ENCODE results near the gene FEZF1.

FEZF1 gene

DNA sequence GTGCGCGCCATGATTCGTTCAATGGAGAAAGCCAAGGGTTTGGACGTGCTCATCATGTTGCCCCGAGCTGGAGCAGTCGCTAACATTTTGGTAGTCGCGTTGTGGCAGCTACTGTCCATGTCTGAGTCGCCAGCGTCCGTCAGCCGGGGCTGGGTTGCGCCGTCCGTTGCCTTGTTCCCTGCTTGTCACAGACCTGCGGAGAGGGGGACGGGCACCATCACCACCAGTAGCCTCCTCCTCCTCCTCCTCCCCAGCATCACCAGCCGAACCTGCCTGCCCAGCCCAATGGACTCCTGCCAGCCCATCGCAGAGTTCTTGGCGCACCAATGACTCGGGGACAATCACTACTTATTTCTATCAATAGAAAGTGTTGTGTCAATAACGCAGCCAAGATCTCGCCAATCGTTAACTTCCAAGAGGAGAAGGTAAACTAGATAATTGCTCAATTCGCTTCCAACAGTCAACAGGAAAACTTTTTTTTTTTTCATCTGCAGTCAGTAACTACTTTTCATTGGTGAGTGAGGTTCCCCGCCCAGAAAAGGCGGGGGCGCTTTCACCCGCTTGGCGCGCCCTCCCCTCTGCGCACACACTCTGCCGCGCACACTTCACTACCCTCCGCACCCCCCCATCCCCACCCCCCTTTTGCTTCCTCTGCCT is at the start of gene FEZF1:
TSS of gene FEZF1 (minus strand) at position 432 of the 657 bp plus-strand sequence. CDS start at position 119, 313 bp downstream.
- DNase-seq: no peak

DNA sequence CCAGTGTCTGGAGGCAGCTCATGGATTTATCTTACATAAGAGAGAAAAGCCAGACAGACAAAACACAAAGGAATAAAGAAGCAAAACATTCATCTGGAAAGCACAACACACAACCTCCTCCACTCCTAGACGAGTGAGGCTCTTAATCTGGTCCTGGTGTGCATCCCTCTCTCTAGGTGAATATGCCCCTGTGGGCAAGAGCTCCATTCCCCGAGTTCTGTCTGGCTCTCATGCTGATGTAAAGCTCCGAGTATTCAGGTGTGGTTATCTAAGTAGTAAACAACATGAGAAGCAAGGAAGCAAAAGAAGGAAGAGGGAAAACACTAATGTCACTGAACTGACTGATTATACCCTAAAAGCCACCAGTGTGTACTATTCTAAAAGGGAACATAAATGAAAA is 47.9 kb upstream of the FEZF1 start:
- no peak for DNase-seq

DNA sequence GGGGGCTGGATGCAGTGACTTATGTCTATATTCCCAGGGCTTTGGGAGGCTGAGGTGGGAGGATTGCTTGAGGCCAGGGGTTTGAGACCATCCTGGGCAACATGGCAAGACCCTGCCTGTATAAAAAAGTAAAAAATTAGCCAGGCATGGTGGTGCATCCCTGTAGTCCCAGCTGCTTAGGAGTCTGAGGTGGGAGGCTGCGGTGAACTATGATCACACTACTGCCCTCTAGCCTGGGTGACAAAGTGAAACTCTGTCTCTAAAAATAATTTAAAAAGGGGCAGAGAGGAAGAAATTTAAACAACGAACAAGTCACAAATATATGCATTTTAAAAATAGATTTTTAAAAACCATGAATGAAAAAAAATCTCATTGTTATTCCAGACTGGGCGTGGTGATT is 46.2 kb upstream of the FEZF1 start:
- no peak for DNase-seq

DNA sequence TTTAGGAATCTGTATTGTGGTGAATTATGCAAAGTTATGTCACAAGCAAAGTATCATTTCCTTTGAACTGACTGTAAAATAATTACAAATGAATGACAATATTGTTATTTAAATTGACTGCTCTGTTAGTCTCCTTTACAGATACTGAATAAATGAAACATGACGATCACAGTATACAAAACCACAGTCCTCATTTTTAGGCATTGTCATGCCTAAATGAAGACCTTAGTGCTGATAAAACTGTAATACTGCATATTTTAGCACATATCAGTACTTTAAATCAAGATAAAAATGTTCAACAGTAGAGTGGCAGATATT is 39.7 kb upstream of the FEZF1 start:
- DNase-seq: no peak

DNA sequence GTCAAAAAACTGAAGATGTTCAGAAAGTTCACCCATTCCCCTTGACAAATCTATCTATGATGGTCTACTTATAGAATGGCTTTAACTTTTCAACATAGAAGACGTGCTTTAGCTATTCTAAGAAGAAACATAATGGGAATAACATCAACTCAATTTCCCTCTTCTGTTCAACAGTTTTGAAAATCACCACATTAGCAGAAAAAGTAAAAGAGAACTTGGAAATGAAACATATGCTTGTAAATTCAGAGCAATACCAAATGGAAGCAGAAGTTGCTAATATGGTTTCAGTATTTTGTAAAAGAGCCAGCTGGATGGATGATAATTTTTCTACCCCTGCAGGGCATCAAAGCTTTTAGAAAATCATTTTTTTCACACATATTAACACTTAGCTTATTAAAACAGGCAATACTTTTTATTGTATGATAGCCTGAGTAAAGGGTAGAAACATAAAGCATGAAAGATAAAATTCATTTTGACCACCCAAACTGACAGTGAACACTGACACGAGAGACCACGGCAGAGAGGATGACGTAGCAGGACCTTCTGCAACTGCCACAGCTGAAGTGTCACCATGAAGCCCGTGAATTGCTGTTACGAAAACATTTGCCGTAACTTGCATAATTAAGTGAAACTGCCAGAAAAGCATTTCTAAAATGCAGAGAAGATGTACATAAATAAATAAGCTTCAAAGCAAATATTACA is 39.2 kb upstream of the FEZF1 start:
- DNase-seq: no peak

DNA sequence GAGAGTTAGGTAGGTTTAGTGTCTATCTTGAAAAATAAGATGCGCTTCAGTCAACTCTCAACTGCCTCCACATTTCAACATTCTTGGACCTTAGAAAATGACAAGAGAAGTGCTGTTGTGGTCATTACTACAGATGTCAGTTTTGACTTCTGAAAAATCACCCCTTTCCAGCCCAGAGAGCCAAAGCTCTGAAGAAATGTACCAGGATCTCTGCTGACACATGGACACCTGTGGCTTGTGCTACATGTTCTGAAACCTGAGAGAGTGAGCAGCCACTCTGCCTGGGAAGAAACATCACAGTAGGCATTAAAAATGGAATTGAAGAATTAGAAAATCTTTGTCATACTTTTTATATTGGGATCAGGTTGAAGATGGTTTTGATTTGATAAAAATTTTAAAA is 35.9 kb upstream of the FEZF1 start:
- DNase-seq: no peak

DNA sequence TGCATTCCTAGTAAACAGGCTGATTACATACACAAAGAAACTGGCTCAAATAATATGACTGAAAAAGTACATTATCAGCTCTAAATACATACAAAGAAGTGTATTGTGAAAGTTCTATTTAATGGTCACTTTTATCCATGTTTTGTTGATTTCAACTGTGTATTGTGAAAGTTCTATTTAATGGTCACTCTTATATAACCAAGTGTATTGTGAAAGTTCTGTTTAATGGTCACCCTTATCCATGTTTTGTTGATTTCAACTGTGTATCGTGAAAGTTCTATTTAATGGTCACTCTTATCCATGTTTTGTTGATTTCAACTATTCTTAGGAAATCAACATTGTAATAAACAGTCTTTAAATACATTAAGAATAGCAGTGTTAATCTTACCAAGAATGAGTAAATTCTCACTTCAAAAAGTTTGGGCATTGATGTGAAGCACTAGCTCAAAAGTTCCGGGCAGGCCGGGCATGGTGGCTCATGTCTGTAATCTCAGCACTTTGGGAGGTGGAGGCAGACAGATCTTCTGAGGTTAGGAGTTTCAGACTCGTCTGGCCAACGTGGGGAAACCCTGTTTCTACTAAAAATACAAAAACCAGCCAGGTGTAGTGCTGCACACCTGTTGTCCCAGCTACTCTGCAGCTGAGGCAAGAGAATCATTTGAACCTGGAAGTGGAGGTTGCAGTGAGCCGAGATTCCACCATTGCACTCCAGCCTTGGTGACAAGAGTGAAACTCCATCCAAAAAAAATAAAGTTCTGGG is 34.8 kb upstream of the FEZF1 start:
- DNase-seq: no peak

DNA sequence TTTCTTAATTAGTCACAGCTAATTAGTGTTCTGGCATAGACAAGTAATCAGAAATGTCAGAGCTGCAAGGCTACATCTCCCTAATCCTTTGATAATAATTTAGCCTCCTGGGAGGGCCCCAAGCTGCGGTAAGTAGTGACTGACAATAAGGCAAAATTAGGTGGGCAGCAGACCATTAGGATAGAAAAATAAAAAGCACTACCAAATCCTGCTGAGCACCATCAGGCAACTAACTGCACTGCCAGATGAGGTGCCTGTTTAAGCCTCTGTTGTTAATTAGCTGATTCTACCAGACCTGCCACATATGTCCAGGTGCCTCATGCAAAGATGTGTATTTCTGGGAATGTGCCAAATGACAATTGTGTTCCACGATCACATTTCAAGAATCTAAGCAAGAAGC is 32.5 kb upstream of the FEZF1 start:
- no peak for DNase-seq

DNA sequence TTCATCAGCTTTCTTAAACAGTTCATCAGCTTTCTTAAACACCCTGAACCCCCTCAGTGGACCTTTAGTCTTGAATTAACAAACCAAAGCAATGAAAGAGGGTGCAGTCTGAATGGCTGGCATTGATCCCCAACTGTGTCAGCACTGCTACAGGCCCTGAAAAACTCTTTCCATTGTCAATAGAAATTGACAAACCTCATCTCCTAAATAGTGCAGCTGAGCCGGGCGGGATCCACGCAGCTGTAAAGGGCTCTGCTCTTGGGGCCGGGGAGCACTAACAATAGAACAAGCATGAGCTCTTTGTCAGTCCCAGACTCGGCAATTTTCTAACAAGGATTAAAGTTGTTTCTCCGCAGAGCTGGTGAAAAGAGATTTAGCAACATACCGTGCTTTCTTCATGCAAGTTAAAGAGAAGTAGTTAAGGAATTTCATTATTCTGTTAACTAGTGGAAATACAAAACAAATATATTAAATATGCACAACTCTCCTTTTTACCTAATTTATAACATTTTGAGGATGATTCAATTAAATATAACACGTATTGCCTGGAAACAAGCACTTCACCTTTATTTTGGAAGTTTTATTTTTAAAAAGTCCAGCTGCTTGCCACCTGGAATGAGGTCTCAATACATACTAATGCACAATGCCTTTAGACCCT is 24.7 kb upstream of the FEZF1 start:
- no peak for DNase-seq

DNA sequence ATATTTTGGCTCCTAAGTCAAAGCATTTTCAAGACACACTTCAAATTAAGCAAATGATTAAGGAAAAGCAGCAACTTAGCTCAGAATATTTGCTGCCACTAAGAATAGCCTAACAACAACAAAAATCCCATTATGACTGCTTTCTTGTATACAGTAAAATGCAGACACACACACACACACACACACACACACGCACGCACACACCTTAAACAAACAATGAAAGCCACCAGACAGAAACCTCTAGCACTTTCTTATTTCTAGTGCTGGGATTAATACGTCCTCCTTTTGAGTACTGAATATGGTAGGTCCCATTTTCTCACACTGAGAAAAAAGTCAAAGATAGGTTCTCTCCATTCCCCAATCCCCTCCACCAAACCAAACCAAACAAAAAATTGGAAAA is 23.4 kb upstream of the FEZF1 start:
- no peak for DNase-seq

DNA sequence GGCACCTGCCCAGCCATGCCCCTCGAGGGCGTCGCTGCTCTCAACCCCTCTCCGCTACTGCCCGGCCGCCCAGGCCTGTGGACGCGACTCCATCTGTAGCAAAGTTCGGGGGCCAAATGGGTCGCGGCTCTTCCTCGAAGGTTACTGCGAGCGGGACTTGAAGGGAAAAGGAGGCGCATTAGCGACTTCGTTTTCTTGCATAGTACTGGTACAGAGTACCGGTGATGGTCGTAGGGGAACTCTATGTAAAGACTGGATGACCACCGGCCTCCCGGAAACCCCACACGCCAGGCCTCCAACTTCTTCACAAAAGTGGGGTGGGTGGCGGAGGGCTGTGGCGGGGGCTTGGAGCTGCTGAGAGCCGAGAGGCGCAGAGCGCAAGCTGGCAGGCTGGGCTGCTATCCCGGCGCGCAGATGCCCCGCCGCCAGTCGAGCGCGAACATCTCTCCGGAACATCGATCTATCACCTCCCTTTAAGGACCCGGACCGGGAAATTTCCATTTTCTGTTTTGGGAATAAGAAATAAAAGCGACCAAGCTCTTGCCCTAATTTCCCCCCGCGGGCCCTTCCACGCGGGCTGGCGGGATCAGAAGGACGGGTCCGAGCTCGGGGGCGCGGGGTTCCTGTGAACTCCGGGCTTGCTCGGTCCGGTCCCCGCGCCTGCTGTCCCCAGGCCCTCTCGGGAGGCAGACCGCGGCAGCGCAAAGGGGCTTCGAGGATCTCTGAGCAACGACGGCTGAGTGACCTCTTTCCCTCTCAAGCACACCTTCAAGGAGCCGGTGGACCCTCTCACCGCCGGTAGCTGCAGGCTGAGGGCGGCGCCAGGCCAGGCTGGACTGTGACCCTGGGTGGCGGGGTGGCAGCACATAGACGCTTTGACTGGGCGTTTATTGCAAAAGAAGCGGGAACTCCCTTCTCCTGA is 12.2 kb upstream of the FEZF1 start:
- DNase-seq: no peak

DNA sequence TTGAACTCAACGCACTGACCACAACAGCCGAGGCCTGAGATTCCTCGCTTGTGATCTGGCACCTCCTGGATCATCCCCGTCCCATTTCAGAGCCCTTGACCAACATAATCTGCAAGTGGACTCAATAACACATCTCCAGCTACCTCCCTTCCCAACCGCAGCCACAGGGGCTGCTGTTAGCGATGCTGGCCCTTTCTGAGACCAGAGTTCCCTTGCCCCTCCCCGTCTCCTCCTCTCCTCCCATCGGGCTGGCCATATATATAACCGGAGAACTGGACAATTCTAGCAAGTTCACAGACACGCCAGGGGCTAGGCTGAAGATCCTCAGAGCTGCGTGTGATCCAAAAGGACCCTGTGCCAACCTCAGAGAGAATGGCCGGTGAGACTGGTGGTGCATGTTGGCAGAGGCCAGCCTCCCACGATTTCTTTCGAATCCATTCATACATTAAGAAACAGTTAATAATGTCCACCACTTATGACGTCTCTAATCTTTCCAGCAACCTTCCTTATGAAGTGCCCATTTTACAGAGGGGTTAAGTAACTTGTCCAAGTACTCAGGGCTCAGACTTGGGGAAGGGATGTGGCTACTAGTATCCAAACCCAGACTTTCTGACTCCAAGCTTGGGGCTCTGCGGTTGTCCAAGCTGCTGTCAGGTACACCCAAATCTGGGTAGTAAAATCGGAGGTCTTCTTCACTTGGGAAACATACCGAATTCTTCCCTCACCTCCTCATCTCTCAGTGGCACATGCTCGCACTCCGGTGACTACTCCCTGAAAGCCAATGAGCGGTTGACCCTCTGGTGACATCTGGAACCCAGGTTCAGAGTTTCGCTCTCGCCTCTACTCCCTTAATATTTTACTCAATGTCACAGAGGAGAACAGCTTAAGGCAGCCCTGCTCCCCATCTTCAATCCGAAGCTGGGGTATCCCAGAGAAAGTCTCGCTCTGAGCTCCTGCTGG is 11.2 kb upstream of the FEZF1 start:
- no peak for DNase-seq

DNA sequence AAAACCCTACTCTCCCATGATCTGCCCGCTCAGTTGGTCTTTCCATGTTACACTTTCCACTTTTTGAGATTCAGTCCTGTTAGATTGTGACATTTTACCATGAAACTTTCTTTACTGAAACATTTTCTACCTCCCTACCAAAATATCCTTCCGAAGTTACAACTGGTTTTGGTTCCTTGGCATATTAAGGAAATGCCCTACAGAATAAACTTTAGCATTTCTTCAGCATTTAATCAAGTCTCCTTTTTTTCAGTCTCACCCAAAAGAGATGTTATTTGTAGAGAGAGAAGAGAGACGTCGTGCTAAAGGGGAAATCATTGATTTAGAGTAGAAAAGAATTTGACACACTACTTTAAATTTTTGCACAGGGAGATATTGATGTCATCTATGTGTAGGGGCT is 9.7 kb upstream of the FEZF1 start:
- no peak for DNase-seq

DNA sequence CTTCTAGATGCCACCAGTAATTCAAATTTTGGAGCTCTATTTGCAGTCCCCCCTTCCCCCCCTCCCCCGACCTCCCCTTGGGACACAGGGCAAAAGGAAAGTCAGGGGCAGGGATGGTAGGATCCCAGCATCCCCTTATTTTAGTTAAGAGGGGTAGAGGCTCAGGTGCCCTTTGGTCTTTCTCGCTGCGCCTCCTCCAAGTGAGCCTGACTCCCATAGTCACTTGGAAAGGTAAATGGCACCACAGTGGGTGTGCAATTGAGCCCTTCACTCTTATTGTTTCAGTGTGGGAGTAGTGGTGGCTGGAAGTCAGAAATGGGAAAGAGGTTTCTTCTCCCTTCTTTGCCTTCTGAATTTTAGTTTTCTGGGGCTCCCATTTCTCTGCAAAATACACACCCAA is 8.2 kb upstream of the FEZF1 start:
- no peak for DNase-seq

DNA sequence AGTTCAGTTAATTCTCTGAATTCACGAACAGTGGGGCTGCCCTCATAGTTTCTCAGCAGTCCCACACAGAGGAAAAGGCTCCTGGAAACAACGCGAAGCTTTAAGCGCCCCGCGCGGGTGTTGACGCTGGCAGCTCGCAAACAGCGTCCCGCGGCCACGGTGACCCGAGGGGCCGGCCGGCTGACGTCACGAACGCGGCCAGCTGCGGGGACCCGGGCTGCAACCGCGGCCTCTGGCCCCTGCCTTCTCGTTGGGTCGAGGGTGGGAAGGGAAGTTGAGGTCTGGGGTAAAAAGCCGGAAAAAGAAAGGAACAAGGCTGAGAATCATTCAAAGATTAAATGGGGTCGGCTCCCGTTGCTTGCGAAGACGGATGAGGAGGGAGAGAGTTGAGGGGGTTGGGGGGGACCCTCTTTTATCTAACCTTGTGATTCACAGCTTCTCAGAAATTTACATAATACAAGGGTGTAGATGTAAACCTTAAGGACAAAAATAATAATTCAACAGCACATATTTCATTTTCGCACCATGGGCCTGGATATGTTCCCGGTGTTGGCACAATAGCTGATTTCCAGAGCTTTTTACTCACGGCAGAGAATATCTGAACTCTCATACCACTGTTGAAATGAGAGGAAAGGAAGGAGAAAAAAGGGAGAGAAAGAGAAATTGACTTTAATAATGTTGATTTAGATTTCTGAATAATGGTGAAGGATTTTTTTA is 7.3 kb upstream of the FEZF1 start:
- DNase-seq: no peak

DNA sequence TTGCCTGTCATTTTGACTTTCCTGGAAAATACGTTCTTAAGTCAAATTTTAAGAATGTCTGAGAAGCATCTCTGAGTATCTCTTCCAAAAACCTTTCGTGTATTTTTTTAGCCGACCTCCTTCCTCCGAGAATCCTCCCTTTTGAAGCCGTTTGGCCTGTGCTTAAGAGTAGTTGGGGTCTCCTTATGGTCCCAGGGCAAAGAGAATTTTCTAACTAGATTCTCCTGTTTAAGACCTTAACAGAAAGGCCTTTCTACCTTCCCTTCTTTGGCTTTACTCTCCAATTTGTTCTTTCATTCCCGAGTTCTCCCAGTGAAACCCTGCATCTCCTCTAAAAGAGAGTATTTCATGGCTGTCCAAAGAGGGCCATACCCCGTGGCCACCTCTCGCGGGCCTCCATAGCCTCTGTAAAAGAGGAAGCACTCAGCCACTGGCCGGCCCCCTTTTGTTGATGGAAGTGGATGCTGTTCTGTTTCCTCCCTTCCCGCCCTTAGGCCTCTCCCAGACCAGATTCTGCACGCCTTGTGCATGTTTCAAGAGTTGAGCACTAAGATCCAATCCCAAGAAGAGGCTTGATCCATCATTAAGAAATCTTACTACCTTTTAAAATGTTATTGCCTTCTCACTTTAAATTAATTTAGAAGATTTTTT is 6.6 kb upstream of the FEZF1 start:
- no peak for DNase-seq

DNA sequence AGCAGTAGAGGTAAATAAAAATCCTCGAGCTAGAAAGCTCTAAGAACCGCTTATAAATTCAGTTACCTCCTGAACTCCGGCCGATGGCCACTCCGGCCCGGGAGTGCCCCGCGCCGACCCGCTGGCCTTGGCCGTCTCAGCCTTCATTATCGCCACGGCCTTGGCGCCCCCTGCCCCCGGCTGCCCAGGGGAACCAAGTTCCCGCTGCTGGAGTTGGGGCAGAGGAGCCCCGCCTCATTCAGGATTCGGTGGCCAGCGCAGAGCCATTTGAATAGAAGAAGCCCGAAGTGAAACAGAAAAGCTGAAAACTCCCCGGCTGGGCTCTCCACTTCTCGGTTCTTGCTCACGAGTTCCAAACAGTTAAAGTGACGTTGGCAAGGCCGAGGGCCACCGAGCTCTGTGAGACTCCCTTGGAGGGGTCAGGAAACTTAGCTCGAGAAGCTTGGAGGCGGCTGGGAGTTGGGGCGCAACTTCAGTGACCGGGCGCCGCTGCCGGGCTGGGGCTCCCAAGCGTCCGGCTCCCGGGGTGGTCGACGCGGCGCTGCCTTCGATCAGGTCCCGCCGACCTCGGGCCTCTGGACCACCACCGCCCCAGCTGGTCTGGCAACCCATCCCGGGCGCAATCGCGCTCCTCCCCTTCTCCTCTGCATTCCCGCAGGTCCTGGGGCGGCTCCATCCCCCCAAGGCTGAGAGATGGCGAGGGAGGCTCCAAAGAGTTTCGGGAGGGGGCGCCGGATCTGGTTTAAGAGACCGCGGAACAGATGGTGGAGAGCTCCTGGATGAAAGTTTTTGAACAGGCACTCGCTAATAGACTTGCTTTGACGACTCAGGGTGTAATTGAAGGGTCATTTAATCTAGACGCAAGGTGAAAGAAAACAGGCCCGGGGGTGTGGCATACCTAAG is 5.8 kb upstream of the FEZF1 start:
- no peak for DNase-seq

DNA sequence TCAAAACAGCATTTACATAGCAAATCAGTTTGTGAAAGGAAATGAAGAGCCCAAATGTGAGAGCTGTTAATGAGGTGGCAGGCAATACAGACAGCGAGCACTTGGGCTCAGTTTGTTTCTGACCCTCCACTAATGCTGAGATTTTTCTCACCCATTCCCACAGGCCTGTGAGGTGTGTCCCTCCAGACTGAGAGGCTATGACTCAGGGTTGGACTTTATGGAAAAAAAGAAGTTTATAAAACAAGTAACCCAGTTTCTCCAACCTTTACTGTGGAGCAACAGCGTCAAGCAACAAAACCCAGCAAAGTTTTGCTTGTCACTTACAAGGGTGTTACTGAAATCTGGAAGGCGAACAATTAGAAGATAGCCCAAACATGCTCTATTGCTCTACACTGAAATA is 4.9 kb upstream of the FEZF1 start:
- DNase-seq: no peak

DNA sequence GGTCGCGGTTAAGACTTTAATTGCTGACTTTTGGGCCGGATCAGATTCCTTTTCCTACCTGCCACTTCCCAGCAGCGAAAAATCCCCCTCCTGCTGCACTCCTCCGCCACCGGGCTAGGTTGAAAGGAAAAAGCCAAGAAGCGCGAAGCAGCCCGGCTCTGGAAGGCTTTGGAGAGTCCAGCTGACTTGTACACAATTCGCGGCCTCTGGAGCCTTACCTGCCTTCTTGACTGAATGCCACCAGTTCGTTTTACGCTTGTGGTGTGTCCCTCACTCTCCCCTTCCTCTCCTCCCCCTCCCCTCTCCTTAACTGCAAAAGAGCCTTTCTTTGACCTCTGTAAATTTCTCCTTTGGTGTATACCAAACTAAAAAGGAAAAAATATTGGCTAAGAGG is 2.7 kb upstream of the FEZF1 start:
- no peak for DNase-seq
